HG03196 (cell line): ENCODE measurements around the gene ANKRD39.

Experiments
- ATAC-seq: cut with Tn5 transposase; IDR thresholded peaks from one replicate; pipeline ENCODE4 v1.9.1; 2021; ENCODE audit not compliant: unreplicated experiment

Gene ANKRD39

DNA sequence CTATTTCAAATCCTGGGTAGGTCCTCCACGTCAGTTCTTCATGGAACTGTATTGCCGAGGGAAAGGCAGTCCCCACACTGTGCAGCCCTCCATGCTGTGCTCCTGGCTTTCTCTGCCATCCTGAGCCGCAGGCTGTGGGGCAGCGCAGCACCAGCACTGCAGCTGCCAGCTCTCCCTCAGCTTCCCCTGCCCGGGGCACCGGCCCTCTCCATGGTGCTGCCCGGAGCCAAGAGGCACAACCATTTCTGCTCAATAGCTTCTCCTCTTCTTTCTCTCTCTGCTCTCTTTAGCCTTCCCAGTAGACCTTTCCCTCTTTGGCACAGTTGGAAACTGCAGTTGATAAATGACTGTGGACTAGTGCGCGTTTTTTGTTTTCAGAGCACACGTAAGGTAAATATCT lies 26.1 kb downstream of the ANKRD39 start:
- ATAC-seq = no peak

DNA sequence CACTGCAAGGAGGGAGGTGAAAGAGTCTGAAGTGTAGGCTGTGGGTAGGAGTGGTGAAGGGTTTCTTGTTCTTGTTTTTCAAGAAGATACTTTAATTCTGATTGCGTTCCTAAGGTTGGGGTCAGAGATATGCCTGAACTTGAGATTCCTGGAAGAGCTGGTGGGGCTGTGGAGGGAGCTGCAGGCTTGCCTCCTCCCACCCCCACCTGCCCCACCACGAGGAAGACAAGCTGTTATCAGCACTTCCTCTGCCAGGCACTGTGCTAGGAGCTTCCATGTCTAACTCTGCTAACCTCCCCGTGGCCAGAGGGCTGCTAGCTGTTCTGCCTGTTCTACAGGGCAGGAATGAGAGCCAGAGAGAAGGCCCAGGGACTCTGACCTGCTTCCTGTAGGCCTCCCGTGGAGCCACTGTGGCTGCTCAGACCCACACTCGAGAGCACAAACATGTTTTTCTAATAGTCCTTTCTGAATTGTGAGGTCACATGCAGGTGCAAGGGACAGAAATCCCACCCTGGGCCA lies 27.7 kb downstream of the ANKRD39 start:
- no peak for ATAC-seq

DNA sequence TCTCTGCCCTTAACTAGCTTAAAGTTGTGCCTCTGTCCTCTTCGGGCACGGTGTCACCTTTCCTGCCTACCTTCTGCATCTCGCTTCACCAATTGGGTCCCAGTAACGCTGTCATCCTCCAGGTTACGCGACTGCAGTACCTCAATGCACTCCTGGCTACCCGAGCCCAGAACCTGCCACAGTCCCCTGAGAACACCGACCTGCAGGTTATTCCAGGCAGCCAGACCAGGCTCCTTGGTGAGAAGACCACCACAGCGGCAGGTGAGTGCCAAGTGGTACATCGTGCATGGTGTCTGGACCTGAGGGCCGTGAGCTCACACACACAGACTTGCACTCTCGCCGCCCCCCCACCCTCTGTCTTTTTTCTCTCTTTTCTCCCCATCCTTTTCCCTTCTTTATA lies 28.9 kb downstream of the ANKRD39 start:
- no peak for ATAC-seq

DNA sequence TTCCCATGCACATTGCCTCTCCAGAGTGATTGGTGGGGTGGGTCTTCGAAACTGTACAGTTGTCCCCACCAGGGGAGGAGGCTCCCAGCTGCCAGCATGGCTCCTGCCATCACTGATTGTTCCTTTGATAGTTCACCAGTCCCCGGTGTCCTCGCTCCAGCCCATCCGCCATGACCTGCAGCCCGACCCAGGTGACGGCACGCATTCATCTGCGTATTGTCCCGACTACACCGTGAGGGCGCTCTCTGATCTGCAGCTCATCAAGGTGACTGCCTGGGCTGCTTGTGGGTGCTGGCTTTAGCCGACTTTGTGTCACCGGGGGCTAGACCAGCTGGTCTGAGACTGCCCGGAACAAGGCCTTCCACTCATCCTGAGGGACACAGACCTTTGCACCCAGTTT lies 29.4 kb downstream of the ANKRD39 start:
- ATAC-seq = no peak

DNA sequence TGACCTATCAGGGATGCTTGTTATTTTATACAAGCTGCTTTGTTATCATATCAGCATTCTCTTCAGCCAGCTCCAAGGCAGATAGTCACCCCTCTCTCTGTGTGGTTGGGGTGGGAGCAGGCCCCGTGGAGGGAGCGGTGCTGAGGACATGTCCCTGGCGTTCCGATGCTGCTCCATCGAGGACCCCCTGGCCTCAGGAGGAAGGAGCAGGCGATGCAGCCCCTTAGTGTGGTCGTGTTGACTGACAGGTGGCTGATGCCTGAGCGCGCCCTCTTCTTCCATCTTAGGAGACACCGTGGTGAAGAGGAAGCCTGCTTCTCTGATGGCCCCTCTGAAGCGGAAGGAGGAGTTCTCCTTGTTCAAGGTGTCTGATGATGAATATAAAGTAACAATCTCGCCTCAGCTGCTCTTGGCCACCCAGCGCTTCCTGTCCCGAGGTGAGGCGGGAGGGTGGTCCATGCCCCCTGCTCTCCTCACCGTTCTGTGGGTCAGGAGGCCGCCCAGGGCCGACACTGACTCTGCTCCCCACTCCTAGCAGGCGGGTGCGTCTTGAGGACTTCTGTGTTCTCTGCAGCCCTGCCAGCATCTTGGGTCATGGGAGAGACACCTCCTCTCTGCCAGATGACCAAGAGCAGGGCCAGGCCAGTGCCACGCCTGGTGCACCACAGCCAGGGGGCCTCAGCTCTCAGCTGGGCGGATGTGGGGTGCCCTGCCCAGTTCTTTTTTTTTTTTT lies 31.1 kb downstream of the ANKRD39 start:
- ATAC-seq = no peak

DNA sequence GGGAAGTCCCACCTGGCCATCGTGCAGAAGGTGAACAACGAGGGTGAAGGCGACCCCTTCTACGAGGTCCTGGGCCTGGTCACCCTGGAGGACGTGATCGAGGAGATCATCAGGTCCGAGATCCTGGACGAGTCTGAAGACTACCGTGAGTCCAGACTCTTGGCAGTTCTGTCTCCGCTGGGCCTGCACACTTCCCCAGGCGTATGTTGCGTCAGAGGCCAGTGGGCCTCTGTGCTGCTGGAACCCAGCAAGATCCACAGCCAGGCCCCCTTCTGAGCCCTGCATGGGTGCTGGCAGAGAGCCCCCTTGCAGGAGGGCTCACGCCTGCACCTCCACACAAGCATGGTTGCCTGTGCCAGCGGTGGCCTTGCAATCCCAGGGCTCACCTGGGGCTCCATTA lies 32.8 kb downstream of the ANKRD39 start:
- ATAC-seq = no peak

DNA sequence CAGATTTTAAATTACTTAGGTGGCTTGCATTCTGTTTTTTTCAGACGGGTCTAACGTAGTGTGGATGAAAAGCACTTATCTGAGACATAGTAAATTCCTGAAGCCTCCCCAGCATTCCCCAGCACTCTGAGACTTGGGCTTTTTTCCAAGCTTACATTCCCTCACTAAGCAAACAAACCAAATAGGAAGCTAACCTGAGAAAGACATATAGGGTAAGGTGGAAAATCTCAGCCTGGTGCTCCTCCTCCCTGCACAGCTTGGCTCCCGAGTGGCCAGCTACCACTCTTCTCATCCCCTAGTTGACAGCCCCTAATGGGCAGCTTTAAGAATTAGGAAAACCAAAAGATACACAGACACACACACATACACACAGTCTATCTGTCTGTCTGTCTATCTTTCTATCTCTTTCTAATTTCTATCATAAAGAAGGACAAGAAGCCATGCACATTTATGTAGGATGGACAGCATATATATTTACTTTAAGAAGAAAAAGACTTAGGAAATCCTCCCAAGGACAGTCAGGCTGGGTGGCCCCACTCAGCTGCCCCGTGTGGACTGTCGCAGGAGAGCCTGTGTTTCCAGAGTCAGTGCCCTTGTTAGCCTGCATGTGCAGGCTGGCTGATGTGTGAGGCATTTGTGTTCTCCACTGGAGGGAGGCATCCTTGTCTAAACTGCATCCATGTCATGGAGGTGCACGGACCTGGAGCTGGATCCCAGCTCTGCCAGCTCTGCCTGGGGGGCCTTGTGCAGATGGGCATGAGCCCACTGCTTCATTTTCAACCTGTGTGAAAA lies 33.5 kb downstream of the ANKRD39 start:
- no peak for ATAC-seq

DNA sequence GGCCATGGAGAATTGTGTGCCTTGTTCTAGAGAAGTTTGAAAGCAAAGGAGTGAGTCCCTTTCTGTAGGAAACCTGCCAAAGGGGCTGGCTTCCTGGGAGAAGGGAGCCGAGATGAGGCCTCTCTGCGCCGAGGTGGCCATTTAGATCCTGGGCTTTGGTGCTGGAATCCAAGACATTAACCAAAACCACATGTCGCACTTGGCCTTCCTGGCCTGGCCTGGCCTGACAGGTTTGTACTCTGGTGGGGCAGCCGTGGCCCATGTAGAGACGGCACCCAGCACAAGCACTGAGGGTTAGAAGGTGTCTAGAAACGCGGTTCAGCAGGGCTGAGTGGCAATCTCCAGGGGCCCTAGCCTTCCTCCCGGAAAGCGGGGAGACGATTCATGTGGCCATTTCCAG lies 34.6 kb downstream of the ANKRD39 start:
- no peak for ATAC-seq

DNA sequence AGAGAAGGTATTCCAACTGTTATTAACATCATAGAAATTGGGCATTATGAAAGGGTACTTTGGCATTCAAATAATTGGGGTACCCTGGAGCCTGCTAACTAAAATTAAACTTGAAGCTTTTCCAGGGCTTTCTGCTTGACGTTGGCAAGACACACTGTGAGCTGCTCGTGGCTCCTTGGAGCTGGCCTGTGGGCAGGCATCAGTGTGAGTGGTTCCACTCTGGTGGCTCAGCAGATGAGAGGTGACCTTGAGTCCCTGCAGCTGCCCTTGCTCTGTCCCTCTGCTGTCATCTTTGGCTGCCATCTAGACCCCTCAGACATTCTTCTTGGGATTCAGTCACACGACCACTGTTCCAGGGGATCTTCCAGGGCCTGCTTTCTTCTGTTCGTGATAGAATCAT lies 35.0 kb downstream of the ANKRD39 start:
- ATAC-seq = no peak

DNA sequence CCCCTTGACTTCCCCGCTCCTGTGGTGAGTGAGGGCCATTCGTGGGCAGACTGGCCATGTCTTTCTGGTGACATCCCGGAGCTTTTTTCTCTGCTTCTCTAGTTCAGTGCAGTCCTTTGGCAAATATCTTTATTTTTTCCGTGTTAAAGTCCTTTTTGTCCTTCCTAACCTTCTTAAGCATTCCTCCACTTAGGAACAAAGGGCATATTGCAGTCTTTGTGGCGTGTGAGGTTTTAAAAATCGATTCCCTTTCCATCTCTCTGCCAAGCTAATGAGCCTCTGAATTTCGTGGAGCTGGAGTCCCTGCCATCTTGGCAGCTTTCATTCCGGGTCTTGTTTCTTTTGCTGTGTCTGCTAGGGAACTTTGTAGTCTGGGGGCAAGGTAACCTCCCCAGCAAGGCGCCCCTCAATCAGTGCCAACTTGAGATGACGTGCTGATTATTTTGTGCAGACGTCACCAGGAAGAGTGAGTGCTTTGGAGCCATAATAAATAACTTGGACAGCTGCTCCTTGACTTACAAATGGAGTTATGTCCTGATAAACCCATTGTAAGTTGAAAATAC lies 36.6 kb downstream of the ANKRD39 start:
- ATAC-seq = no peak

DNA sequence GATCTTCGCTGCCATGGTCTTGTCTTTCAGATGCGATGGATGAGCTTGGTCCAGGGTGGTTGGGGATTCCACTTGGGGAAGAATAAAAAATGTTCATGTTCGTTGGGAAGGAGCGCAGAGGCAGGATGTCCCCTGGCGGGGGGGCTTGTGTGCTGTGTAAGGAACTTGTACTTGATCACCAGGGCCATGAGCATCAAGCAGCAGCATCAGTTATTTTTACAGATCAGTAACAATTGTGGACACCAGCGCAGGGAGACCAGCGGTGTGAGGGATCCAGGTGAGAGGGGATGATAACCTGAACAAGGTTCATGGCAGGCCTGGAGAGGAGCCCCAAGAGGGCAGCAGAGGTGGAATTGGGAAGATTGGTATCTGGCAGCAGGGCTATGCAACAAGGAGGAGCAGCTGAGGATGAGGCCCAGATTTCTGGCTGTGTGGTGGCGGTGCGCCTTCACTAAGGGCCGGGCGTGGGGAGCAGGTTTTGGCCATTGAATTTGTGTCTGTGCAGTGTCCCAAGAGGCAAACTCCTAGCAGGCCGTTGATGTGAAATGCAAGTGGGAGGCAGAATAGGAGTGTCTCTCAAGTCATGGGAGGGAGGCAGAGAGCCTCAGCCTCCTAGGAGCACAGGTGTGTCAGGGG lies 37.8 kb downstream of the ANKRD39 start:
- no peak for ATAC-seq

DNA sequence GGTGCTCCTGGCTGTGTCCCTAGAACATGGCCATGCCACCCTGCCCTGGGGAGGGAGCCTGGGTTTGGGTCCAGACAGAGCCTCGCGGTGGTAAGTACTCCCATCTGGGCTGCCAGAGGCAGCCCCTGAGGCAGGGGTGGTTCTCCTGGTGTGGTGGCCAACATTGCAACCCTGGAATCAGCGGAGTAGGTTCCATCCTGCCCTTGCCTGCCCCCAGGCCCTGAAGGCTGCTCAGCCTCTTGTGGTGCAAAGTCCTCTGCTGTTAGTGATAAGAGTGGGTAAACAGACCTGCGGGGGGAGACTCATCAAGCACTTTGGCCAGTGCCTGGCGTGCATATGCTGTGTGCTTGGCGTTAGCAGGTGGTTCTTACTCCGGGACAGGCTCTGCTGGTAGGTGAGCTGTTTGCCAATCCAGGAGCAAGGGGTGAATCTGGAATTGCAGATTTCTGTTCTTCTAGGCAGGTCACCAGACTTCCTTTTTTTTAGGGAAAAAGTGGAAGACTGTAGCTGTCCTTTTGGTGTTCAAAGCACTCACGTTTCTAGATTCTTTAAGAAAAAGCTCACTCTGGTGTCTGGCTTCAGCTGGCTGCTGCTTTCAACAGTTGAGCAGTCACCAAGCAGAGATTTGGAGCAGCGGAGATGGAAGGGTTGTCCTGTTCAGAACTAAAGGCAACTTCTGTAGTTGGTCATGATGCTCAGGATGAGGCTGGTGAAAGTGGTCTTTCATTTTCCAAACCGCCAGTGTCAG lies 38.5 kb downstream of the ANKRD39 start:
- ATAC-seq = no peak

DNA sequence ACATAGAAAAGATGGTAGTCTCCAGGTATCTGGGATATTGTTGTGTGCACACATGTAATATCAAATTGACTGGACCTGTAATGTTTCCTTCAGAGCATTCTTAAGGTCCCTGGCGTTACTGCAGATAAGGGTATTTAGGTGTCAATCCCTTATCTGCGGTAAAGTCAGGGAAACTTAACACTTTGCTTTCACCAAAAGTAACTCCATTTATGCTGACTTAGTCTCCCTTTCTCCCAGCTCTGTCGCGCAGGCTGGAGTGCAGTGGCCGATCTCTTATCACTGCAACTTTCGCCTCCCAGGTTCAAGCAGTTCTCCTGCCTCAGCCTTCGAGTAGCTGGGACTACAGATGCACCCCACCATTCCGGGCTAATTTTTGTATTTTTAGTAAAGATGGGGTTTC lies 39.9 kb downstream of the ANKRD39 start:
- ATAC-seq = no peak

DNA sequence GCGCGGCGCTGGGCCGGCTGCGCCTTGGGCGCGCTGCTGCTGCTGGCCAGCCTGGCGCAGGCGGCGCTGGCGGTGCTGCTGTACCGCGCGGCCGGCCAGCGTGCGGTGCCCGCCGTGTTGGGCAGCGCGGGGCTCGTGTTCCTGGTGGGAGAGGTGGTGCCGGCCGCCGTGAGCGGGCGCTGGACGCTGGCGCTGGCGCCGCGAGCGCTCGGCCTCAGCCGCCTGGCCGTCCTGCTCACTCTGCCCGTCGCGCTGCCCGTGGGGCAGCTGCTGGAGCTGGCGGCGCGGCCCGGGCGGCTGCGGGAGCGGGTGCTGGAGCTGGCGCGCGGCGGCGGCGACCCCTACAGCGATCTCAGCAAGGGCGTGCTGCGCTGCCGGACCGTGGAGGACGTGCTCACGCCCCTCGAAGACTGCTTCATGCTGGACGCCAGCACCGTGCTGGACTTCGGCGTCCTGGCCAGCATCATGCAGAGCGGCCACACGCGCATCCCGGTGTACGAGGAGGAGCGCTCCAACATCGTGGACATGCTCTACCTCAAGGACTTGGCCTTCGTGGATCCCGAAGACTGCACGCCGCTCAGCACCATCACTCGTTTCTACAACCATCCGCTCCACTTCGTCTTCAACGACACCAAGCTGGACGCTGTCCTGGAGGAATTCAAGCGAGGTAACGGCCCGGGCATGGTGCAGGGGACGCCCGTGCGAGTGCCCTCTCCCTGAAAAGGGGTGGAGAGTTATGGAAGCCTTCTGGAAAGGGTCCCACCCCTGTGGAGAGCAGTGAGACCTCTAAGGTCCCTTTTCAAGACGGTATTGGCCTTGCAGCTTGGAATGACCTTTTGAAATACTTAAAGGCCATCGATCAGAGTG lies 40.7 kb downstream of the ANKRD39 start:
- ATAC-seq = no peak

DNA sequence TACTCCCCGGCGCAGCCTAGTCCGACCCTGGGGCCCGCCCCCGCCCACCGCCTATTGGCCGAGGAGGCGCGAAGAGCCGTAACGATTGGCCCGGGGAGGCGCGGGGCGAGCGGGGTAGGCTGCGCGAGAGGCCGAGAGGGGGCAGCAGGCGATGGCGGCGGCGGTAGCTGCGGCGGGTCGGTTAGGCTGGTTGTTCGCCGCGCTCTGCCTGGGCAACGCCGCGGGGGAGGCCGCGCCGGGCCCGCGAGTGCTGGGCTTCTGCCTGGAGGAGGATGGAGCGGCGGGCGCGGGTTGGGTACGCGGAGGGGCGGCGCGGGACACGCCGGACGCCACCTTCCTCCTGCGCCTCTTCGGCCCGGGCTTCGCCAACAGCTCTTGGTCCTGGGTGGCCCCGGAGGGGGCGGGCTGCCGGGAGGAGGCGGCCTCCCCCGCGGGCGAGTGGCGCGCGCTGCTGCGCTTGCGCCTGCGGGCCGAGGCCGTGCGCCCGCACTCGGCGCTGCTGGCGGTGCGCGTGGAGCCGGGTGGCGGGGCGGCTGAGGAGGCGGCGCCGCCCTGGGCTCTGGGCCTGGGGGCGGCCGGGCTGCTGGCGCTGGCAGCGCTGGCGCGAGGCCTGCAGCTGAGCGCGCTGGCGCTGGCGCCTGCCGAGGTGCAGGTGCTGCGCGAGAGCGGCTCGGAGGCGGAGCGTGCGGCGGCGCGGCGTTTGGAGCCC lies 41.5 kb downstream of the ANKRD39 start, which contains the start of gene CNNM3:
Gene CNNM3, plus strand, starts transcription at position 142 of the 709 bp plus-strand sequence. Its CDS starts 10 bp downstream, at position 152.
- peak; percentile 76 for ATAC-seq

DNA sequence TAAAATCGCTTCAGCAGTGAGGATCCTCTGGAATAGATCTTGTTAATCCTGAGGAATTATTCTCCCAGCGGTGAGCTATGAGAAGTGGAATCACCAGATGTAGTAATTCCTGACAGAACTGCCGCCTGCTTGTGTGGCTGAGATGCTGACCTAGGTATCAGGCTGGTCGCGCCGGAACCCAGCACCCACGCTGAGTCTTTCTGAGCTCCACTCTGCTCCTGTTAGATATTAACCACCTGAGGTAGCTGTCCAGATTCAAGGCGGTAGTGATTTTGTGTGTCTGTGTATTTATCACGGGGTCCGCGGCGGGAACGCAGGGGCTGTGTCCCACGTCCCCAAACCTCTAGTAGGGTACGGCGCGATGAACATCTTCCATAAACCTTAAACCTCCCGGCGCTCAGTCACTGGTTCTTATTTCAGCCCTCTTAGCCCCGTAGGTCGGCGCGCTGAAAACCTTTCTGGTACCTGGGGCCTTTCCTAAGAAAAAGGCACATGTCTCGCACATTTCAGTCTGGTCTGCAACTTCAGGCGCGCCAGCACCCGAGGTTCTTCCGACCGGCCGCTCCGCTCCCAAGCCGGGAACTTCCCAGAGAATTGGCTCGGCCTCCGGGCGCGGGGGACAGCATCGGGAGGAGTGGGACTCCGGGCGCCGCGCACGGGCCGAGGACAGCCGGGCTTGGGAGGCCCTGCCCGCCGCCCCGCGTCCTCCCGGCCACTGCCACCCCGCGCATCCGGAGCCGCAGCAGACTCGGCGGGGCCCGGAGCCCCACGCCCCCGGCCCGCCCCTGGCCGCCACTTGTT lies 42.3 kb downstream of the ANKRD39 start:
- ATAC-seq = peak; percentile 9

DNA sequence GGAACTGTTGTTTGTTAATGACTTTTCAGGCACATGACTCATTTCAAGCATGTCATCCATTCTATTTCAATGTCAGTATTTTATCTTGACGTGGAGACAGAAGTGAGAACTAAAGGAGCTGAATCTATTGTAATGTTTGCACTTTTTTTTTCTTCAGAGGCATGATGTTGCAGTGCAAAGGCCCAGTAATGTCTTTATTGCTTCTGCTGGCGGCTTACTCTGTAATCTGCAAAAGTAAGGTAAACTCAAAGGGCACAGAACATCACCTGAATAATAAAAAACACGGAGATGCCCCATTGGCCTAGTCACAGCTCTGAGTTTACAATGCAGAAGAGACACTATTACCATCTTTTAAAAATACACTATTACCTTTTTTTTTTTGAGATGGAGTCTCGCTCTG lies 44.2 kb downstream of the ANKRD39 start:
- no peak for ATAC-seq

DNA sequence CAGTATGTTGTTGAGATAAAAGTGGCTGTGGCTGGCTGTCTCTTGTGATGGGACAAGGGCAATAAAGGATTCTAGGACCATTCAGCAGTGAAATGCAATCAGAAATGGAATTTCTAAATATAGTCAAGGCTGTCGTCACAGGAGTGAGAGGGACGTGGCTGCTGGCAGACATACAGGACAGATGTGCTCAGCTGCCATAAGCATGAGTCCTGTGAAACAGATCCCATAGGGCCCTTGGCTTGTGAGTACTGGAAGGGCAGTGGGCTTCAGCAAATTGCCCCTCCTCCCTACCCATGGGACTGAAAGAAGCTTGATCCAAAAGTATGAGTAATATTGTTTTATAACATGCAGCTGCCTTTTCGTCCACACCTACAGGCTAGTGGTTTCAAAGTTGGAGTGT lies 45.9 kb downstream of the ANKRD39 start:
- ATAC-seq = no peak
